Gastroesophageal sphincter (tissue), 3 donors: ENCODE results near the gene AGPAT4.

Experiments used
- POLR2A ChIP-seq, 2 donors: fragments of 450-650 bp; IDR thresholded peaks; one replicate each; pipeline ENCODE4 v1.6.1; 2017; ENCODE audit warnings: antibody characterized with exemption in 2 of 2, mild to moderate bottlenecking in 2 of 2, moderate library complexity in 1 of 2
- TF ChIP-seq, protein P1 (sequence below), 4 experiments: fragments of 200-600 bp in 2 of 4; fragments of 450-650 bp in 2 of 4; sonication (generic) in 1 of 4; IDR thresholded peaks; one replicate each; pipeline ENCODE4 v1.5.1; 2017 to 2019; ENCODE audit warnings: antibody characterized with exemption in 4 of 4, mild to moderate bottlenecking in 2 of 4, moderate library complexity in 2 of 4

DNA sequence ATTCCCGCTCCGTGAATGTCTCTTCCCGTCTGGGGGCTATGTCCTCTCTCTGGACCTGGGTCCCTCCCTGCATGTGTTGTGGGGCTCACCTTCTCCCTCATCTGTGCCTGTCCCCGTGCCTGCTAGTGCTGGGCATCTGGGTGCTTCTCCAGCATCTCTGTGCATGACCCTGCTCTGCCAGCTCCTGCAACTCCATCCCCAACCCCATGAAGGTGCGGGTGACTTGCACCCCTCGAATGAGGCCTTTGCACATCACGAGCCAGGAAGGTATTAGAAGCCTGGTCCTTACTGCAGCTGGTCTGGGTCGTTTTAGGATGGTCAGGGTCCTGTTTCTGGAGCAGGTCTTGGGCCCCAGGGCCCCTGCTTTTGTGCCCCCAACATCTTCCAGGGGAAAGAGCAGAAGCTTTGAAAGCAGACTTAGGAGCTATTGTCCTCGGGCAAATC, 109.7 kb downstream of the AGPAT4 start:
- TF ChIP-seq, protein P1, sequence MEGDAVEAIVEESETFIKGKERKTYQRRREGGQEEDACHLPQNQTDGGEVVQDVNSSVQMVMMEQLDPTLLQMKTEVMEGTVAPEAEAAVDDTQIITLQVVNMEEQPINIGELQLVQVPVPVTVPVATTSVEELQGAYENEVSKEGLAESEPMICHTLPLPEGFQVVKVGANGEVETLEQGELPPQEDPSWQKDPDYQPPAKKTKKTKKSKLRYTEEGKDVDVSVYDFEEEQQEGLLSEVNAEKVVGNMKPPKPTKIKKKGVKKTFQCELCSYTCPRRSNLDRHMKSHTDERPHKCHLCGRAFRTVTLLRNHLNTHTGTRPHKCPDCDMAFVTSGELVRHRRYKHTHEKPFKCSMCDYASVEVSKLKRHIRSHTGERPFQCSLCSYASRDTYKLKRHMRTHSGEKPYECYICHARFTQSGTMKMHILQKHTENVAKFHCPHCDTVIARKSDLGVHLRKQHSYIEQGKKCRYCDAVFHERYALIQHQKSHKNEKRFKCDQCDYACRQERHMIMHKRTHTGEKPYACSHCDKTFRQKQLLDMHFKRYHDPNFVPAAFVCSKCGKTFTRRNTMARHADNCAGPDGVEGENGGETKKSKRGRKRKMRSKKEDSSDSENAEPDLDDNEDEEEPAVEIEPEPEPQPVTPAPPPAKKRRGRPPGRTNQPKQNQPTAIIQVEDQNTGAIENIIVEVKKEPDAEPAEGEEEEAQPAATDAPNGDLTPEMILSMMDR (IDR thresholded peaks at IDR 0.05): no peak
- TF ChIP-seq POLR2A (IDR thresholded peaks at IDR 0.05): no peak
